ENCODE data around the gene WAPL.
"Not testable (repeated sequence)": the region's sequence is repeated elsewhere in the genome, so short reads cannot be mapped to it uniquely, and the experiment has no call there.

GRCh38 chr10:86525713-86526112 lies 4.1 kb upstream of the WAPL start:
- TF ChIP-seq, protein P1, sequence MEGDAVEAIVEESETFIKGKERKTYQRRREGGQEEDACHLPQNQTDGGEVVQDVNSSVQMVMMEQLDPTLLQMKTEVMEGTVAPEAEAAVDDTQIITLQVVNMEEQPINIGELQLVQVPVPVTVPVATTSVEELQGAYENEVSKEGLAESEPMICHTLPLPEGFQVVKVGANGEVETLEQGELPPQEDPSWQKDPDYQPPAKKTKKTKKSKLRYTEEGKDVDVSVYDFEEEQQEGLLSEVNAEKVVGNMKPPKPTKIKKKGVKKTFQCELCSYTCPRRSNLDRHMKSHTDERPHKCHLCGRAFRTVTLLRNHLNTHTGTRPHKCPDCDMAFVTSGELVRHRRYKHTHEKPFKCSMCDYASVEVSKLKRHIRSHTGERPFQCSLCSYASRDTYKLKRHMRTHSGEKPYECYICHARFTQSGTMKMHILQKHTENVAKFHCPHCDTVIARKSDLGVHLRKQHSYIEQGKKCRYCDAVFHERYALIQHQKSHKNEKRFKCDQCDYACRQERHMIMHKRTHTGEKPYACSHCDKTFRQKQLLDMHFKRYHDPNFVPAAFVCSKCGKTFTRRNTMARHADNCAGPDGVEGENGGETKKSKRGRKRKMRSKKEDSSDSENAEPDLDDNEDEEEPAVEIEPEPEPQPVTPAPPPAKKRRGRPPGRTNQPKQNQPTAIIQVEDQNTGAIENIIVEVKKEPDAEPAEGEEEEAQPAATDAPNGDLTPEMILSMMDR (IDR thresholded peaks at IDR 0.05), result not testable (repeated sequence)
- not testable (repeated sequence) for TF ChIP-seq EZH2 (IDR thresholded peaks at IDR 0.05; ENCODE audit: borderline replicate concordance, insufficient read depth, low read depth, low read length, poor library complexity, severe bottlenecking)
